HG03060 (cell line): ENCODE results near the gene GIMAP5.
"Not testable (repeated sequence)": the region's sequence is repeated elsewhere in the genome, so short reads cannot be mapped to it uniquely, and the experiment has no call there.

Source experiments
- ATAC-seq: cut with Tn5 transposase; IDR thresholded peaks from one replicate; pipeline ENCODE4 v1.9.1; 2021; ENCODE audit warnings: low read depth, moderate number of reproducible peaks; ENCODE audit not compliant: unreplicated experiment

The GIMAP5 gene

DNA sequence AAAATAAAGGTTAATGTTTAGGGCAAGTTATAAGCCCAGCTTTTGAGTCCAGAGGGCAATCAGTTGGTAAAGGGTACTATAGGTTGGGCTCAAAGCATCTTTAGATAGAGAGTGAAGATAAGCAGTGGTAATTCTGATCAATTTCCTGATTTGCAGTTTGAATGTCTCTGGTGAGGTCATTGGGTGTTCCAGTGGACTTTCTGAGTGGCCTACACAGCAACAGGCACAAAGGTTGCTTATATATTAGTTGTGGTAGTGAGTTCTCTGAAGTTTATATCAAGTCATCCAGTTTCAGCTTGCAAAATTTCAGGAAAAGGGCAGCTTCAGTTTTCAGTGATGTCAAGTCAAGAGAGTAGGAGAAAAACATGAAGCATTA is 29.1 kb downstream of the GIMAP5 start:
- no peak for ATAC-seq

DNA sequence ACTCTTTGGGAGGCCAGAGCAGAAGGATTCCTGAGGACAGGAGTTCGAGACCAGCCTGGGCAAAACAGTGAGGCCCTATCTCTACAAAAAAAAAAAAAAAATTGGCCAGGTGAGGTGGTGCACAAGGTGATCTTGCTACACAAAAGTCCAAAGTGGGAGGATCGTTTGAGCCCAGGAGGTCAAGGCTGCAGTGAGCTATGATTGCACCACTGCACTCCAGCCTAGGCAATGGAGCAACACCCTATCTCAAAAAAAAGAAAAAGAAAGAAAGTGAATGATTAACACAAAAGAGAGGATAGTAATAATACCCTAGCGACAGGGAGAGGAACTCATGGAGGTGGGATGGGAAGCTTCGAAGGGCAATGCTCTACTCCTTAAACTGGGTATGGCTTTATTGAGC is 32.5 kb downstream of the GIMAP5 start:
- ATAC-seq: no peak

DNA sequence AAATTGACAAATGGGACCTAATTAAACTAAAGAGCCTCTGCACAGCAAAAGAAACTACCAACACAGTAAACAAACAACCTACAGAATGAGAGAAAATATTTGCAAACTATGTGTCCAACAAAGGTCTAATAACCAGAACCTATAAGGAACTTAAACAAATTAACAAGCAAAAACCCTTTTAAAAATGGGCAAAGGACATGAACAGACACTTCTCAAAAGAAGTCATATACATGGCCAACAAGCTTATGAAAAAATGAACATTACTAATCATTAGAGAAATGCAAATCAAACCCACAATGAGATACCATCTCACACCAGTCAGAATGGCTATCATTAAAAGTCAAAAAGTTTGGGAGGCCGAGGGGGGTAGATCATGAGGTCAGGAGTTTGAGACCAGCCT is 36.9 kb downstream of the GIMAP5 start:
- ATAC-seq: not testable (repeated sequence)

DNA sequence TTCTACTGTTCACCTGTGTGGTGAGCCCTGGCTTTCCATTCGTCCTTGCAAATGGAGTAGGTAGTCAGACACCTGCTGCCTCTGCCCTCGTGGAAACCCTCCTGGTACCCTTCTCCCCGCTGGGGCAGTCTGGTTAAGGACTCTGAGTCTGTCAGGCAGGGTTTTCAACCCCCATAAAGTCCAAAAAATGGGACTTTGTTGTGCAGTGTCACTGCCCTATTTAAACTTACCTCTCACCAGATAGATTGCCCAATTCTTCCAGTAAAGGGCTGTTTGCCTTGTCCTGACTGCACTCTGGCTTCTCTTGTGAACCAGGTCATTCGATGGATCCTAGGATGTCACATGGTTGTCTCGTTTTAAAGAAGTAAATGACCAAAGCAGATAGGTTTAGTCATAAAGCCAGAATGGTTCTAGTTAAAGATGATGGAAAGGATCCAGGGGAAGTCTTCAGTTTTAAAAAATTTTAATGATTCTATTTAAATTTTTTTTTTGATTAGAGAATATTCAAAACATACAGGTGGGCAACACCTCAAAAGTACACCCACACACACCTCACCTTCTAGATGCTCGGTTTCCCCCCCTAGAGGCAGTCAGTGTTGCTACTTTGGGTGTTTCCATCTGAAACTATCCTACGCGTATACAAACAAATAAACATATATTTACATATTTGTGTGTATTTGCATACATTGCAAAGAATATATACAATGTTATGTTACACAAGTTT is 41.0 kb downstream of the GIMAP5 start:
- no peak for ATAC-seq

DNA sequence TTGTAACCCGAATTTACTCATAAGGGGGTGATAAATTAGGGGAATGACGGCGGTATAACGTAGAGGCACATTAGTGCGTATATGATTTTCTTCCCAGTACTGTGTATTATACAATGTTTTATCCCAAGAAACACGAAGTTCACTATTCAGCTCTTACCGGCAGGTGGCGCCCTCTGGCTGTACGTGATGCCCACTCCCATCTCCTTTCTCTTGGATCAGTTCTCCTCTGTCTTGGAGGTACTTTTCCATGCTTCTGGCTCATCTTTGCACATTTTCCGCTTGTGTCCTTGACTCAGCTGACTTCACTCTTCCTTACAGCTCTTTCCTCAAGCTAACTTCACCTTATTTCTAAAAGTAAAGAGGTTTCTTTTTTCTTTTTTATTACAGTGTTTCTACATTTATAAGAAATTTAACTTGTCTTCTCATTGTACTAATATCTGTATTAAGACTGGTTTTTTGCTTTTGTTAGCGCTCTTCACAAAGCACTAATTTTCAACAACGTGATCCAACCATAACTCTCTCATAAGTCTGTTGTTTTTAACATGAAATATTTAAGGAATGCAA is 41.6 kb downstream of the GIMAP5 start:
- ATAC-seq: no peak

DNA sequence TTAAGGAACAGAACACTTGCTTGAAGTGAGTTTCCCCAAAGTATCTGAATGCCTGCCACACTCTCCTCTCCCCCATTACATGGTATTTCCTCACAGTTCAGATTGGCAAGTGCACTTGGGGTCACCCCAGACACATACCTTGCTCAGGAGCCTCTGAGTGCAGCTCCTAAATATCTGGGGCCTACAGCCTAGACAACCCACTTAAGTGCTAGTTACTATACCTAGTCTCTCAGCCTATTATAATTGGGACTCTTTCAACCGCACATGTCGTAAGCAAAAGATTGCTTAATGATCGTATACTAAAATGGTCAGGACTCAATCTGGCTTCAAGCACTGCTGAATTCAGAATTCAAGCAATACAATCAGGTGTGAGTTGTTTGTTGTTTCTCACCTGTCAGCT is 43.1 kb downstream of the GIMAP5 start:
- ATAC-seq: no peak

DNA sequence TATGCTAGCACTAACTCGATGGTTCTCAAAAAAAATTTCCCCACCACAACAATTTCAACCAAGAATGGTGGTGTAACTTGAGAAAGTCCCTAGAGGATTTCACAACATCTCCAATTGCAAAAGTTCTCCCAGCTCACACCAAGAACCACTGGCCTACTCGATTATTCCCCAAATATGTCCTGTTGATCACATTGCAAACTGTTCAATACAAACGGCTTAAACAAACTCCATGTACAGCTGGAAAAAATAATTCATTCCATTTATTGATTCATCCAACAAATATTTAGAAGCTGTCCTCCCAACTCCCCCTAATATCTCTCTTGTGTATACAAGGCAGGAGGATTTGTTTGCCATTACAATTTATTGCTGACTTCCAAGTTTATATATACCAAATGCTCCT is 43.9 kb downstream of the GIMAP5 start:
- ATAC-seq: no peak

DNA sequence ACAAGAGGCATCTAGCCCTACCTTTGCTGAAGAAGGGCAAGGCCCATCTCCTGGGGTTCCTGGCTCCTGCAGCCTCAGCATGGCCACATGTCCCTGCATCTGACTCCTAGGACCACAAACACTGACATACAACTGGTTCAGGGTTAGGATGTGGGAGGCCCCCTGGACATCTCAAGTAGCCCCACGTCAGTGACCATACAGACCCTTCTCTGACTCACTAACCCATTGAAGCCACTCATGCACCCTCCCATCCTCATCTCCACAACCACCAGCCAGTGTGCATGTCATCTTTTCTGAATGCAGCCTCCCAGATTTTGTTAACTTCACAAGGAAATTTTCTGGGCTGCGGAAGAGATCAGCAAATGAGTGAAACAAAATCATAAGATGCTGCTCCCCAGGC is 44.7 kb downstream of the GIMAP5 start:
- ATAC-seq: no peak

DNA sequence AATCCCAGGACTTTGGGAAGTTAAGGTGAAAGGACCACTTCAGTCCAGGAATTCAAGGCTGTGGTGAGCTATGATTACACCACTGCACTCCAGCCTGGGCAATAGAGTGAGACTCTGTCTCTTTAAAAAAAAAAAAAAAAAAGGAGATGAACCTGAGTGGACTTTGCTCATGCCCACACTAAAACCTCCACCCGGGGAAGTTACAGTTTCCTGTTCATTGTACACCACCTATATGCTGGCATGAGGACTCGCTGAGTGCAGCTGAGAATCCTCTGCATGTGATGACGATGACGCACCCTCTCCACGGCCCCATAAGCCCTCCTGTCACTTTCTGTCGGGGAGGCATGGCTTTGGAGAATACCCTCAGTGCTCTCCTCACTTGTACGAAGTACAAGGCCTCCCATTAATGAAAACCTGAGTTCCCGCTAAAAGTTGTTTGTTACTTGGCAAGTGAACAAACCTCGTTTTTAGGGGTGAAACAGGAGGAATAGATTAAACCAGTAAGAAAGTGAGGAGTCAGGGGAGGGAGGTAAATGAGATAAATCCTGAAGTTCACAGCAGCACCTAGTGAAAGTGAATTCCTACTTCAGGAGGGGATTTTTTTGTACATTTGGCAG is 47.0 kb downstream of the GIMAP5 start:
- no peak for ATAC-seq

DNA sequence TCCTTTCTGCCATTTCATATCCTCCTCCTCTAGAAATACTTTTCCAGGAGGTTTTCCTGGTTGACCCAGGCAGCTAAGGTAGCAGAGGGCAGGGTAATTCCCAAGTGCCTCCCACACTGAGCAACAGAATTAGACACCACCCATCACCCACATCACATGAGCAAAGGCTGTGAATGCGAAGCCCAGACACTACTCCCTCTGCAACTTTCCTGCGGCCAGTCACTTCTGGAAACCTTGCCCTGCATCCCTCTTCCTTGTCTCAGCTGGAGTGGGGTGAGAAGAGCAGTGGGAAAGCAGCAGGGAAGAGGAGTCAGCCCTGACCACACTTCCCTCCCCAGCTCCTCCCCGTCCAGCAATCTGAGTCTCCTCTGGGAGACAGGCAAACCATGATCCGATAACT is 47.7 kb downstream of the GIMAP5 start:
- no peak for ATAC-seq

DNA sequence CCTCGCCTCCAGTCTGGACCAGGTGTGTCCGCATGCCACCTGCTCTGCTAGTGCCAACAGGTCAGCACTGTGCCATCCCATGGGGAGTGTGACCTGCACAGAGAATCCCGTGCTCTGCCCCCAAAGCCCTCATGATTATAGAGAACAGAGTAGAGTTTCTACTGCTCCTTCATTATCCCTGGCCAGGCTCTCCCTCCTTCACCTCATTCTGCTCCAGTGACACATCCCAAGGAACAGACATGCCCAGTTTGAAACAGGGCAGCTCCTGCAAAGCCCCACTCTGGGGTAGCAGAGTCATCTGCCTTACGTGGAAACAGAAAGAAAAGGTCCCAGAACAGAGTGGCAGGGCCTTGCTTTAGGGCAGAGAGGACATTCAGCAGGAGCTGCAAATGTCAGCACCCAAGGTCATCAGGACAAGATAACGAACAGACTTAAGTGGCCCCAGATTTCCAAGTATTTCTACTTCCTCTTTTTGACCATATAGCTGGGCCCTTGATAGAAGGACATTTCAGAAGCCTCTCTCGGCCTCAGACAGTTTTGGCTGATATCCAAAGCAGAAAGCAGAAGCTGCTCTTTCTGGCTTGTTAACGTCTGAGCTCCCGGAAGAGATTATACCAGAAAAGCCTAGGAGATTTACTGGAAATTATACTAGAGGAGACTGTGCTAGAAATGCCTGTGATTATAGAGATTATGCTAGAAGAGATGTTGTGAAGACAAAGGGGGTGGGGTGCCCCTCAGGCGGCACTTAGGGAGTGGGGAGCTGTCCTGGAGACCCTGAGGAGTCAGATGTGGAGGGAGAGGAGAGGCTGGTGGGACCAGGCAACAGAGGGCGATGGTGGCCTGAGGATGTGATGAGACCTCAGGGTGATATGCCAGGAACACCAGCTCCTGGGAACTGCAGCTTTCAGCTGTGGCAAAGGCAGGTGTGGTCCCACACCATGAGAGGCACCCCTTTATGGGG is 50.4 kb downstream of the GIMAP5 start:
- peak; percentile 72 for ATAC-seq

DNA sequence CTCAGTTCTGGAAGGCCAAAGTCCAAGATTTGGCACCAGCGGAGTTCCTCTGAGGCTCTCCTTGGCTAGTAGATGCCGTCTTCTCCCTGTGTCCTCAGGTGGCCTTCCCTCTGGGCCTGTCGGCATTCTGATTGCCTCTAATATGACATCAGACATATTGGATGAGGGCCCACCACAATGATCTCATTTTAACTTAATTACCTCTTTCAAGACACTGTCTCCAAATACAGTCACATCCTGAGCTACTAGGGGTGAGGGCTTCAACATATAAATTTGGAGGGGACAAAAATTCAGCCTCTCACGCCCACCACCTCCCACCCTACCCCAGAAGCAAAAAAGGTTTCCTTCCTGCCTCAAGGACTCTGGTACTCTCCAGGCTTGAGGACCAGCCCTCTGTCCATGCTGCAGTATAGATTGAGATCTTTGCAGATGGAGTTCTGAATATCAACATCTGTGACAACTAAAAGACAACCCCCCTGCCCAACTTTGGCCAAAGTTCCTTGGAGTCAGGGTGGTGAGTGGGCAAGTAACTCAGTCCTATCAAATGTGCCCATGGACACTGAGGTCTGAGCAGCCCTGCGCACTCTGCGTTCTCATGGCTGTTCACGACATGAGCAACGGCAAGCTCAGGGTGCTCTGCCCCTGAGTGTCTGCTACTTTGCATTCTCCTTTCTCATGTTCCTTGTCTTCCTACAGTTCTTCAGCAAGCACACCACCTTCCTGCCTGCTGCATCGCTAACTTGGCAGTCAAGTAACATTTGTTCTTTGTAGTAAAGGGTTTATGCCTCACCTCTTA is 51.5 kb downstream of the GIMAP5 start:
- no peak for ATAC-seq

DNA sequence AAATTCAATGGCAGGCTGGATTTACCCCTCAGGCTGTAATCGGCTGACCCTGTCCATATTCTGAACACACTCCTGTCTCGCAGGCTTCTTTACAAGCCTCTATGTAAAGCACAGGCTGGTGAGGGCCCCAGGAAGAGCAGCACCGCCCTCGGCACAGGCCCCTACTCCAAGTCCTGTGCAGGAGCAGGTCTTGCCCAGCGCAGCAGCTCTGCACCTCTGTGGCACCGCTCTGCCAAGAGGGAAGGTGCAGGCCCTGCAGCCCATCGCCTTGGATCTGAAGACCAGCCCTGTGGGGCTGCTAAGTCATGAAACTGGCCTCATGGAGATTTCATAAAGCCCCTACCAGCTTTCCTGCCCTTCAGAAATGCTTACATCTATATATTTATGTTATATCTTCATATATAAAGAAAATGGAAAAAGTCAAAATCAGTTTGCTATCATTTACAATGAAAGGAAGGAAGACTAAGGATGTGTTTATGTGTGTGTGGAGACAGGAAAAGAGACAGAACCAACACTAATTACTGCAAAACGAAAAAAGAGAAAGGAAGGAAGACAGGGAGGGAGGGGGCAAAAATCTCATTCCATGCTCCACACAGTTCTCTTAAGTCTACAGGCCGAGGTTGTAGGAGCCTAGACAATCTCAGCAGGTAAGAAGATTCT is 53.3 kb downstream of the GIMAP5 start:
- no peak for ATAC-seq

DNA sequence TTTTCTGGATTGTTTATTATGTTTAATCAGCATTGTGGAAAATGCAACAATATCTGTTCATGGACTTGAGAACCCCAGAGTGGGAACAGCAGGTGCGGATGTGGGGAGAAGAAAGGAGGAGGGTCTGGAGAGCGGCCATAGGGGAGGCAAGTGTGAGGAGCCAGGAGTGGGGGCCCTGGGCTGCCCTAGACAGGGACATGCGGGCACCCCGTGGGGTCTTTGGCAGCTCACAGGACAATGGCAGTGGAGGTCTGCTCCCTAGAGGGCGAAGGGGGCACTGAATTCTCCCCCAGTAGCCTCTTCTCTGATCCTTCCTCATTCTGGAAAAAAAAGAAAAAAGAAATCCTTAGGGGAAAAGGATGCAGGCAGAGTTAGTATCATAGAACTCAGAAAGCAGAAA is 54.1 kb downstream of the GIMAP5 start:
- ATAC-seq: no peak

DNA sequence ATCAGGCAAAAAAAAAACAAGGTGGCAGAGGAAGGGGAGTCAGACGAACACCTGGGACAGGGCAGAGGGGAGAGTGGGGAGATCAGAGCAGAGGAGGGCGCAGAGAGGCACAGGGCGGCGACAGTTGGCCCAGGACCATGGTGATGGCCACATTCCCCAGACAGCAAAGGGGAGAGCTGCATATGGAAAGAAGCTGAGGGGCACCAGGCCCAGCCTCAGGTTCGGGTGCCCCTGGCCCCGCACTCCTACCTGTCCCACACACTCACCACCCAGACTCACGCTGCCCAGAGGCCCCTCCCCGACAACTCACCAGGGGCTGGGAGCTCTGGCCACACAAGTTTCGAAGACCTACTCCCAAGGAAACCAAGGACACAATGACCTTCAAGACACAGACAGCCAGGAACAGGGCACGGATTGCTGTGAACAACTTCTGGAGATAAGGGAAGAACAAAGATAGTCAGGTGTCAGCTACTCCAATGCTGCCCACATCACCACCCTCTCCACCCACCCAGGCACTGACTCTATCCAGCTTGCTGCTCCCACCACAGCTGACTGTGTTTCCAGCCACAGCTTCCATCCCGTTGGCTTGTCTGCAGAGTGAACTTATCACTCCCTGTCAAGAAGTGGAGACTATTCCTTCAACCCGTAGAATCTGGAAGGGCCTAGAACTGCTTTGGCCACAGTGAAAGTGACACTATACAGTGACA is 54.7 kb downstream of the GIMAP5 start:
- ATAC-seq: no peak
